Transverse colon (tissue), 4 donors: ENCODE results near the gene UBXN1. TPM values are rescaled to one million over a fixed set of nuclear protein-coding genes. Genes with fewer than 3 reads are reported as not detected.
"Not testable (repeated sequence)": the region's sequence is repeated elsewhere in the genome, so short reads cannot be mapped to it uniquely, and the experiment has no call there.

Experiments used
- DNase-seq: peaks from one replicate; pipeline ENCODE4 v3.0.0-alpha.2; 2019
- H3K27ac ChIP-seq, 4 donors: fragments of 200-600 bp; sonication (generic); 2 replicates each; pipeline ENCODE4 v1.5.1; 2016 to 2018; ENCODE audit warnings: inconsistent platforms in 4 of 4
- H3K27me3 ChIP-seq: fragments of 200-600 bp; sonication (generic); 2 replicates; pipeline ENCODE4 v1.5.1; 2017; ENCODE audit warnings: inconsistent platforms
- H3K36me3 ChIP-seq, 4 donors: fragments of 200-600 bp; sonication (generic); 2 replicates each; pipeline ENCODE4 v1.5.1; 2017 to 2019; ENCODE audit warnings: inconsistent platforms in 4 of 4
- H3K4me1 ChIP-seq, 4 donors: fragments of 200-600 bp; sonication (generic); 2 replicates each; pipeline ENCODE4 v1.5.1; 2017 to 2020; ENCODE audit warnings: inconsistent platforms in 4 of 4
- H3K4me3 ChIP-seq, 4 donors: fragments of 200-600 bp; sonication (generic); 1 replicate in 1 of 4; 2 replicates in 3 of 4; pipeline versions ENCODE4 v1.5.1 to v1.6.1; 2017 to 2019; ENCODE audit warnings: inconsistent platforms in 4 of 4
- H3K9me3 ChIP-seq, 2 donors: fragments of 200-600 bp; sonication (generic); 2 replicates each; pipeline ENCODE4 v1.5.1; 2017 to 2019; ENCODE audit warnings: inconsistent platforms in 2 of 2
- CTCF ChIP-seq, 5 experiments: fragments of 200-600 bp in 3 of 5; fragments of 450-650 bp in 2 of 5; sonication (generic) in 3 of 5; IDR thresholded peaks; 1 replicate in 2 of 5; 2 replicates in 3 of 5; pipeline ENCODE4 v1.5.1; 2016 to 2017; ENCODE audit warnings: antibody characterized with exemption in 5 of 5, inconsistent platforms in 3 of 5, mild to moderate bottlenecking in 2 of 5, moderate library complexity in 1 of 5
- EP300 ChIP-seq: sonication (generic); formaldehyde crosslinking; IDR thresholded peaks from one replicate; pipeline ENCODE4 v1.6.1; 2017; ENCODE audit warnings: antibody characterized with exemption, low read depth
- POLR2A ChIP-seq: fragments of 450-650 bp; IDR thresholded peaks from one replicate; pipeline ENCODE4 v1.6.1; 2016; ENCODE audit warnings: antibody characterized with exemption, mild to moderate bottlenecking, moderate library complexity
- POLR2AphosphoS5 ChIP-seq, 3 donors: sonication (generic); formaldehyde crosslinking; IDR thresholded peaks; one replicate each; pipeline ENCODE4 v1.6.1; 2016; ENCODE audit warnings: antibody characterized with exemption in 3 of 3
- WGBS, 2 donors: methylation state at CpG; one replicate each; pipeline ENCODE4 v1.1.5; 2018; ENCODE audit warnings: low coverage in 1 of 2; 5-methylcytosine and 5-hydroxymethylcytosine counted together
- in situ Hi-C, 4 donors: fragments of 200-750 bp; cut with MboI; loops; one replicate each; pipeline versions ENCODE4 v1.15.0 to v1.15.1; 2017; ENCODE audit warnings: low sequenced_read_pairs in 3 of 4, low pct_ligation_motif_present in 1 of 4, low pct_unique_long_range_greater_than_20kb in 1 of 4
- intact Hi-C: fragments of 100-400 bp; cut with DNase I; formaldehyde crosslinking; loops from one replicate; pipeline ENCODE4 v1.15.1; 2023; ENCODE audit warnings: low total_unique reads
- total RNA-seq, 4 donors: library from RNA; depleted of rRNA; stranded (reverse); fragments of >200 nt; gene quantifications; one replicate each; pipeline ENCODE4 v1.1.0, GENCODE V29; 2016

Gene UBXN1
- total RNA-seq, 4 donors from 2014 or later = 129 to 219 (median 142) TPM

- peaks cover 24 to 41% (median 26%) of the 10 kb centered on the region in 4 donors for H3K4me1 ChIP-seq
- in situ Hi-C loops = loop anchor here in 2 of 4 donors (25.0 kb wide), 2 partner anchors 265 to 290 kb away; partner anchors contain the start of gene SCGB1A1 (in 1 of the 2)
- H3K9me3 ChIP-seq = no peaks in the 10 kb centered on the region
These were observed 1.7 kb downstream of the UBXN1 start for GRCh38 chr11:62677156-62677555.

GRCh38 chr11:62676698-62677097 is 2.2 kb downstream of the UBXN1 start:
- Histone ChIP-seq H3K27ac (no peak overlapping the region), H3K9me3 (no peaks in the 10 kb centered on the region), H3K36me3 (peaks cover 0 to 15% (median 3%) of the 10 kb centered on the region in 4 donors), H3K4me1 (peaks cover 24 to 41% (median 26%) of the 10 kb centered on the region in 4 donors), H3K27me3 (no peaks in the 10 kb centered on the region), H3K4me3 (no peak overlapping the region)
- in situ Hi-C loops (loop anchor here in 2 of 4 donors (25.0 kb wide), 2 partner anchors 264 to 289 kb away; partner anchors contain the start of gene SCGB1A1 (in 1 of the 2)), intact Hi-C loops (no loop called here)
- no peak for DNase-seq
- TF ChIP-seq EP300 (no peak), POLR2AphosphoS5 (IDR thresholded peaks at IDR 0.05) (no peak), CTCF (IDR thresholded peaks at IDR 0.05) (no peak)
- 43 to 60% methylated on average over 4 to 6 of the region's 6 CpGs for WGBS, 2 donors

More at GRCh38 chr11:62677156-62677555, 1.7 kb downstream of the UBXN1 start:
- Histone ChIP-seq H3K27me3 (no peaks in the 10 kb centered on the region), H3K36me3 (peaks cover 0 to 15% (median 3%) of the 10 kb centered on the region in 4 donors), H3K4me3 (no peak overlapping the region), H3K27ac (no peak overlapping the region)
- DNase-seq = no peak
- no peak for TF ChIP-seq CTCF (IDR thresholded peaks at IDR 0.05)
- TF ChIP-seq EP300 = no peak
- WGBS, 2 donors = 82 to 88% methylated on average over 6 of the region's 6 CpGs
- intact Hi-C loops = no loop called here

GRCh38 chr11:62675415-62675814 is 3.5 kb downstream of the UBXN1 start:
- WGBS, 2 donors = 86 to 89% methylated on average over 10 of the region's 10 CpGs
- H3K4me3 ChIP-seq, H3K9me3 ChIP-seq, H3K27me3 ChIP-seq, intact Hi-C loops, H3K27ac ChIP-seq, DNase-seq: not testable (repeated sequence)
- H3K36me3 ChIP-seq = peaks cover 0 to 15% (median 3%) of the 10 kb centered on the region in 4 donors
- peaks cover 28 to 46% (median 34%) of the 10 kb centered on the region in 4 donors for H3K4me1 ChIP-seq
- in situ Hi-C loops = loop anchor here in 2 of 4 donors (25.0 kb wide), 2 partner anchors 263 to 288 kb away; partner anchors contain the start of gene SCGB1A1 (in 1 of the 2)

GRCh38 chr11:62673196-62673525 is 5.7 kb downstream of the UBXN1 start:
- in situ Hi-C loops (no loop called here), intact Hi-C loops (no loop called here)
- 33 to 65% methylated on average over 1 to 2 of the region's 2 CpGs for WGBS, 2 donors
- peaks cover 0 to 15% (median 3%) of the 10 kb centered on the region in 4 donors for H3K36me3 ChIP-seq
- H3K4me3 ChIP-seq = peak overlapping the region in 1 of 4 donors; percentile 79
- TF ChIP-seq POLR2A (no peak), EP300 (no peak), CTCF (IDR thresholded peaks at IDR 0.05) (no peak), POLR2AphosphoS5 (IDR thresholded peaks at IDR 0.05) (no peak)
- H3K9me3 ChIP-seq = no peaks in the 10 kb centered on the region
- peak overlapping the region; percentile 92 to 93 (median 93) for H3K27ac ChIP-seq
- H3K4me1 ChIP-seq = peaks cover 21 to 51% (median 36%) of the 10 kb centered on the region in 4 donors
- H3K27me3 ChIP-seq = no peaks in the 10 kb centered on the region
- DNase-seq = no peak
